Measurements from ENCODE around the gene KCTD2. TPM values are rescaled to one million over a fixed set of nuclear protein-coding genes. Genes with fewer than 3 reads are reported as not detected.

KCTD2 gene
- total and polyA plus RNA-seq, 9 of the 15 experiments (the other 6 are each of a cell fraction or from before 2014, with no cell fraction given): 1.7 to 32.9 (median 15.8) TPM

DNA sequence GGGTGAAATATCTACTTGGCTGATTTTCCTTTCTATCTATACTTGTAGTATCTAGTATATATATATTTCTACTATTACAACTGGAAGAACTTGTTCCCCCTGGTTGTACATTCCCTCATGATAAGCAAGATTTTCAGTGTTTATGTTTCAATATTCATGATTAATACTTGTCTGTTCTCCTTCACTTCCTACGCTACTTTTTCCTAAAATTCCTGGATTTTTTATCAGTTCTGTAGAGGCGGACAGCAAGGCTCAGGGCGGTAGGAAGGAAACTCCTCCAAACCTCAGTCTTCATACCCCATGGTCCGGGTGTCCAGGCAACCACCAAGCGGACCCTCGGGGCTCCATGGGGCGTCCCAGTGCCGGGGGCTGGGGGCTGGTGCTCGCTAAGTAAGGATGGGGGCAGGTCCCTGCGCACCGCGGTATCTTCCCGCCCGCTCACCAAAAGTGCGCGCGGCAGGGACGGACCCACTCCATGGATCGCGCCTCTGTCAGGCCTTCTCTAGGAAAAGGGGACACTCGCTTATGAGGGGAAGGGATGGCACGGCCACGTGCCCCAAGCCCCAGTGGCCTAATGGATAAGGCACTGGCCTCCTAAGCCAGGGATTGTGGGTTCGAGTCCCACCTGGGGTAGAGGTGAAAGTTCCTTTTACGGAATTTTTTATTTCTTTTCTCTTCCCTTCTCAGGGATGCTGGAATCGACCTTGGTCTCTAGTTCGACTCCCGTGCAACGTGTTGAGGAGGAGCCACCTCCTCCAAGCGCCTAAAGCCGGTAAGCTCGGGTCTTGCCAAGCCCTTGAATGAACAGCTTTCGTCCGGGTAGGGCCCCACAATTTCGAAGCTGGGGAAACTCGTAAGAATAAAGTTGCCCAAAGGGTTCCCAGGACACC lies 13.4 kb upstream of the KCTD2 start (continued):
- TF ChIP-seq BACH1 (tag; IDR thresholded peaks at IDR 0.05) (no peak), MEF2D (tag; conservative IDR thresholded peaks at IDR 0.05; ENCODE audit: low read depth) (no peak), NFXL1 (CRISPR knock-in tag; IDR thresholded peaks at IDR 0.05) (no peak), ZBTB8A (IDR thresholded peaks at IDR 0.05; ENCODE audit: partially characterized antibody) (peak; percentile 95), MYC (IDR thresholded peaks at IDR 0.05; ENCODE audit: low read depth, low read length) (peak; percentile 96), MYC (CRISPR knock-in tag; IDR thresholded peaks at IDR 0.05; ENCODE audit: borderline replicate concordance, low read depth) (no peak), ZNF609 (CRISPR knock-in tag; IDR thresholded peaks at IDR 0.05; ENCODE audit: borderline replicate concordance) (no peak), STAT5B (CRISPR knock-in tag; IDR thresholded peaks at IDR 0.05) (no peak), GATAD2A (IDR thresholded peaks at IDR 0.05) (no peak), CREBBP (IDR thresholded peaks at IDR 0.05; ENCODE audit: low read depth, low read length) (no peak), GABPB1 (CRISPR knock-in tag; IDR thresholded peaks at IDR 0.05) (peak; percentile 47), FOXK2 (conservative IDR thresholded peaks at IDR 0.05 in 1 of 2, IDR thresholded peaks at IDR 0.05 in 1 of 2; ENCODE audit: low read depth in 2 of 2) (no peak), ZNF740 (CRISPR knock-in tag; IDR thresholded peaks at IDR 0.05) (no peak), ZNF740 (tag; IDR thresholded peaks at IDR 0.05) (no peak), U2AF2 (optimal IDR thresholded peaks at IDR 0.05; ENCODE audit: low read depth, low read length) (no peak), TRIM24 (IDR thresholded peaks at IDR 0.05) (peak in 1 of 2 experiments; percentile 37; a peak in 1 of 4 replicates), RBBP5 (IDR thresholded peaks at IDR 0.05; ENCODE audit: borderline replicate concordance, insufficient read depth, low read length, poor library complexity, severe bottlenecking) (peak; percentile 90), PURB (CRISPR knock-in tag; IDR thresholded peaks at IDR 0.05; ENCODE audit: low read depth) (no peak)
- TF ChIP-seq, protein P1, sequence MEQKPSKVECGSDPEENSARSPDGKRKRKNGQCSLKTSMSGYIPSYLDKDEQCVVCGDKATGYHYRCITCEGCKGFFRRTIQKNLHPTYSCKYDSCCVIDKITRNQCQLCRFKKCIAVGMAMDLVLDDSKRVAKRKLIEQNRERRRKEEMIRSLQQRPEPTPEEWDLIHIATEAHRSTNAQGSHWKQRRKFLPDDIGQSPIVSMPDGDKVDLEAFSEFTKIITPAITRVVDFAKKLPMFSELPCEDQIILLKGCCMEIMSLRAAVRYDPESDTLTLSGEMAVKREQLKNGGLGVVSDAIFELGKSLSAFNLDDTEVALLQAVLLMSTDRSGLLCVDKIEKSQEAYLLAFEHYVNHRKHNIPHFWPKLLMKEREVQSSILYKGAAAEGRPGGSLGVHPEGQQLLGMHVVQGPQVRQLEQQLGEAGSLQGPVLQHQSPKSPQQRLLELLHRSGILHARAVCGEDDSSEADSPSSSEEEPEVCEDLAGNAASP (IDR thresholded peaks at IDR 0.05): no peak
- TF ChIP-seq, protein P2, sequence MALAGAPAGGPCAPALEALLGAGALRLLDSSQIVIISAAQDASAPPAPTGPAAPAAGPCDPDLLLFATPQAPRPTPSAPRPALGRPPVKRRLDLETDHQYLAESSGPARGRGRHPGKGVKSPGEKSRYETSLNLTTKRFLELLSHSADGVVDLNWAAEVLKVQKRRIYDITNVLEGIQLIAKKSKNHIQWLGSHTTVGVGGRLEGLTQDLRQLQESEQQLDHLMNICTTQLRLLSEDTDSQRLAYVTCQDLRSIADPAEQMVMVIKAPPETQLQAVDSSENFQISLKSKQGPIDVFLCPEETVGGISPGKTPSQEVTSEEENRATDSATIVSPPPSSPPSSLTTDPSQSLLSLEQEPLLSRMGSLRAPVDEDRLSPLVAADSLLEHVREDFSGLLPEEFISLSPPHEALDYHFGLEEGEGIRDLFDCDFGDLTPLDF (CRISPR knock-in tag; IDR thresholded peaks at IDR 0.05): peak; percentile 56; the same call in 1 of the 2 replicates
